ENCODE data around the gene SEMA6D. TPM values are rescaled to one million over a fixed set of nuclear protein-coding genes. Genes with fewer than 3 reads are reported as not detected.
A peak's percentile ranks its signal among the peaks of the same experiment; 100 is the strongest.

The SEMA6D gene
- total RNA-seq, 1 donor from 2014 or later, result 6.4 TPM

GRCh38 chr15:47718497-47719437, 1.5 kb downstream of the SEMA6D start:
- peaks cover 2% of the 10 kb centered on the region for H3K36me3 Mint-ChIP-seq (ENCODE audit: low read depth)
- H3K27me3 Mint-ChIP-seq (ENCODE audit: low read depth), result peaks cover 24% of the 10 kb centered on the region
- no peak for DNase-seq (ENCODE audit: low spot score)
- TF ChIP-seq, protein P1, sequence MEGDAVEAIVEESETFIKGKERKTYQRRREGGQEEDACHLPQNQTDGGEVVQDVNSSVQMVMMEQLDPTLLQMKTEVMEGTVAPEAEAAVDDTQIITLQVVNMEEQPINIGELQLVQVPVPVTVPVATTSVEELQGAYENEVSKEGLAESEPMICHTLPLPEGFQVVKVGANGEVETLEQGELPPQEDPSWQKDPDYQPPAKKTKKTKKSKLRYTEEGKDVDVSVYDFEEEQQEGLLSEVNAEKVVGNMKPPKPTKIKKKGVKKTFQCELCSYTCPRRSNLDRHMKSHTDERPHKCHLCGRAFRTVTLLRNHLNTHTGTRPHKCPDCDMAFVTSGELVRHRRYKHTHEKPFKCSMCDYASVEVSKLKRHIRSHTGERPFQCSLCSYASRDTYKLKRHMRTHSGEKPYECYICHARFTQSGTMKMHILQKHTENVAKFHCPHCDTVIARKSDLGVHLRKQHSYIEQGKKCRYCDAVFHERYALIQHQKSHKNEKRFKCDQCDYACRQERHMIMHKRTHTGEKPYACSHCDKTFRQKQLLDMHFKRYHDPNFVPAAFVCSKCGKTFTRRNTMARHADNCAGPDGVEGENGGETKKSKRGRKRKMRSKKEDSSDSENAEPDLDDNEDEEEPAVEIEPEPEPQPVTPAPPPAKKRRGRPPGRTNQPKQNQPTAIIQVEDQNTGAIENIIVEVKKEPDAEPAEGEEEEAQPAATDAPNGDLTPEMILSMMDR (IDR thresholded peaks at IDR 0.05), result no peak
- H3K27ac Mint-ChIP-seq (ENCODE audit: unreplicated experiment), result peak overlapping the region; percentile 79
- peaks cover 27% of the 10 kb centered on the region for H3K4me1 Mint-ChIP-seq (ENCODE audit: low read depth)
- no peaks in the 10 kb centered on the region for H3K9me3 Mint-ChIP-seq (ENCODE audit: low read depth)
- peak overlapping the region; percentile 94 for H3K4me3 Mint-ChIP-seq (ENCODE audit: unreplicated experiment)

- H3K36me3 Mint-ChIP-seq (ENCODE audit: low read depth), result peaks cover 2% of the 10 kb centered on the region
- peak overlapping the region; percentile 94 for H3K4me3 Mint-ChIP-seq (ENCODE audit: unreplicated experiment)
- peak overlapping the region; percentile 79 for H3K27ac Mint-ChIP-seq (ENCODE audit: unreplicated experiment)
- H3K9me3 Mint-ChIP-seq (ENCODE audit: low read depth), result no peaks in the 10 kb centered on the region
- TF ChIP-seq, protein P1 (IDR thresholded peaks at IDR 0.05), result no peak
- H3K4me1 Mint-ChIP-seq (ENCODE audit: low read depth), result peaks cover 27% of the 10 kb centered on the region
- H3K27me3 Mint-ChIP-seq (ENCODE audit: low read depth), result peaks cover 23% of the 10 kb centered on the region
- no peak for DNase-seq (ENCODE audit: low spot score)
Observed at GRCh38 chr15:47719730-47720129, 2.4 kb downstream of the SEMA6D start.

GRCh38 chr15:47720555-47720954, 3.2 kb downstream of the SEMA6D start:
- TF ChIP-seq, protein P1 (IDR thresholded peaks at IDR 0.05), result no peak
- peaks cover 27% of the 10 kb centered on the region for H3K4me1 Mint-ChIP-seq (ENCODE audit: low read depth)
- peaks cover 20% of the 10 kb centered on the region for H3K27me3 Mint-ChIP-seq (ENCODE audit: low read depth)
- no peak for DNase-seq (ENCODE audit: low spot score)
- H3K36me3 Mint-ChIP-seq (ENCODE audit: low read depth), result peaks cover 2% of the 10 kb centered on the region
- no peak overlapping the region for H3K27ac Mint-ChIP-seq (ENCODE audit: unreplicated experiment)
- no peaks in the 10 kb centered on the region for H3K9me3 Mint-ChIP-seq (ENCODE audit: low read depth)
- H3K4me3 Mint-ChIP-seq (ENCODE audit: unreplicated experiment), result no peak overlapping the region

GRCh38 chr15:47721676-47722075, 4.4 kb downstream of the SEMA6D start:
- no peak for DNase-seq (ENCODE audit: low spot score)
- Mint-ChIP-seq H3K36me3 (ENCODE audit: low read depth) (peaks cover 2% of the 10 kb centered on the region), H3K4me3 (ENCODE audit: unreplicated experiment) (no peak overlapping the region), H3K9me3 (ENCODE audit: low read depth) (no peaks in the 10 kb centered on the region), H3K27me3 (ENCODE audit: low read depth) (peaks cover 20% of the 10 kb centered on the region), H3K4me1 (ENCODE audit: low read depth) (peaks cover 34% of the 10 kb centered on the region), H3K27ac (ENCODE audit: unreplicated experiment) (no peak overlapping the region)
- TF ChIP-seq, protein P1 (IDR thresholded peaks at IDR 0.05), result no peak

DNA sequence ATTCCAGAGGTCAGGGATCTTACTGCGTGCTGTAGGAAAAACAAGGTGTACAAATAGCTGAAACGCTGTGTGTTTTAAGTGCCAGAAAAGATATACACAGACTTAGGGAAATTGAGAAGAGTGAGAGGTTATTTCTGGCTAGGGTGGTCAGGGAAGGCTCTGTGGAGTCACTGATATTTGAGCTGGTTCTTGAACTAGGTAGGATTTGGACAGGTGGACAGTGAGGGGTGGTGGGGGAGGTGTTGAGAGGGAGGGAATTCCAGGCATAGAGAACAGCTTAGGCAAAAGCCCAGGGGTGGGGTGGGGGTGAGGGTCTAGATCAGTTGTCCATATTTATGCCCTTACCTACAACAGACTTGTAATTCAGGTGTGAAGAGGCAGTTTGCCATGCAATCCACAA, 7.0 kb downstream of the SEMA6D start:
- Mint-ChIP-seq H3K36me3 (ENCODE audit: low read depth) (peaks cover 2% of the 10 kb centered on the region), H3K4me3 (ENCODE audit: unreplicated experiment) (no peak overlapping the region), H3K27me3 (ENCODE audit: low read depth) (peaks cover 17% of the 10 kb centered on the region), H3K4me1 (ENCODE audit: low read depth) (peaks cover 20% of the 10 kb centered on the region), H3K9me3 (ENCODE audit: low read depth) (no peaks in the 10 kb centered on the region), H3K27ac (ENCODE audit: unreplicated experiment) (no peak overlapping the region)
- TF ChIP-seq, protein P1 (IDR thresholded peaks at IDR 0.05), result no peak
- DNase-seq (ENCODE audit: low spot score), result no peak
